DMS53 treated with DMSO at 0.1 percent for 48 hours (cell line): ENCODE data around the gene TAF1B.

Experiments
- DNase-seq: peaks from one replicate; lab custom pipeline; 2025; ENCODE audit not compliant: unreplicated experiment; lab: John Stamatoyannopoulos, UW

Gene TAF1B

GRCh38 chr2:9807555-9808305 lies 35.5 kb upstream of the TAF1B start:
- no peak for DNase-seq

GRCh38 chr2:9808334-9809063 lies 34.8 kb upstream of the TAF1B start:
- DNase-seq = no peak

GRCh38 chr2:9809064-9809356 lies 34.3 kb upstream of the TAF1B start:
- DNase-seq = peak; percentile 65

- no peak for DNase-seq
These were observed 33.7 kb upstream of the TAF1B start for GRCh38 chr2:9809448-9810088.

GRCh38 chr2:9811216-9811615 lies 32.1 kb upstream of the TAF1B start:
- DNase-seq = no peak

- no peak for DNase-seq
These were observed 31.4 kb upstream of the TAF1B start for GRCh38 chr2:9811679-9812511.

GRCh38 chr2:9812945-9813311 lies 30.3 kb upstream of the TAF1B start:
- no peak for DNase-seq

- peak; percentile 15 for DNase-seq
These were observed 29.8 kb upstream of the TAF1B start for GRCh38 chr2:9813312-9814128.

GRCh38 chr2:9814129-9814868 lies 29.0 kb upstream of the TAF1B start:
- no peak for DNase-seq

GRCh38 chr2:9815076-9815475 lies 28.2 kb upstream of the TAF1B start:
- DNase-seq = no peak

GRCh38 chr2:9815844-9816279 lies 27.4 kb upstream of the TAF1B start:
- DNase-seq = no peak

- DNase-seq = no peak
These were observed 25.2 kb upstream of the TAF1B start for GRCh38 chr2:9818097-9818496.

- no peak for DNase-seq
These were observed 23.7 kb upstream of the TAF1B start for GRCh38 chr2:9819551-9819950.

- no peak for DNase-seq
These were observed 23.0 kb upstream of the TAF1B start for GRCh38 chr2:9820020-9820973.

GRCh38 chr2:9821805-9822445 lies 21.3 kb upstream of the TAF1B start:
- DNase-seq = no peak

- DNase-seq = no peak
These were observed 18.8 kb upstream of the TAF1B start for GRCh38 chr2:9824441-9824840.

GRCh38 chr2:9824956-9825720 lies 18.1 kb upstream of the TAF1B start:
- no peak for DNase-seq

GRCh38 chr2:9826208-9826607 lies 17.1 kb upstream of the TAF1B start:
- no peak for DNase-seq
